ENCODE results near the gene PARD6G.

The PARD6G gene

DNA sequence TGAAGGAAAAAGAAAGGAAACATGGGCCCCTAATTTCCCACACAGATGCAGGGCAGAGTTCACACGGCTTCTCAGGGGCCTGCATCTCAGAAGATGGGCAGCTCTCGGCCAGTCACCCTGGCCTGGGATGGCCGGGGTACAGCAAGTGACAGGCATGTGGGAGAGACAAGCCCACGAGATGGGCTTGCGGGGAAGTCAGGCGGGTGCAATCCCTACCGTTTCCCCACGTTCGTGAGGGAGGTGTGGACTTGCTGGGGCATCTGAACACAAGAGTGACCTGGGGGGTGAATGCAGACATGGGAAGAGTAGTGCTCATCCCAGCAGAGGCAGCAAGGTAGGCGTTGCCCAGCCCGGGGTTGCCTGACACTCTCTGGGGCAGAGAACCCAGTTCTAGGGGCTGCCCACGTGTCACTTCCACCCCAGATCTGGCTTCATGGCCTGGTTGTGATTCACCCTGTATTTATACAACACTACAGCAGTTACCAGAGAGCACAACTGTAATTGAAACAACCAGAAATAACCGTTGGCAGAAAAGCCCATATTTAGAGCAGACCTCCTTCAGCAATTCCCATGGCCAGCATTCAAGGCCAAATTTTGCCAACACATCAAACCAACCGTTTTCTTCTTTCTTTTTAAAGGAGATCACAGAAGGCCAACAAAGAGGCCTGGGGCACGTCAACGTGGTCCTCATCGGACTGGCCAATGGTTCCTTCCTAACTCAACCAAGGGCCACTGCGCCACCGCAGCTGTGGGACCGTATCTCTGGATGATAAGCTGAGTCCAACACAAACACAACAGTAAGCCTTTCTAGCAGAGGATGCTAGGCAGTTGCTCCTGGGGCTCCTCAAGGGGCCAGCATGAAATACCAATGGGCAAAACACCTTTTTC, 58.4 kb downstream of the PARD6G start:
- no peak for DNase-seq

DNA sequence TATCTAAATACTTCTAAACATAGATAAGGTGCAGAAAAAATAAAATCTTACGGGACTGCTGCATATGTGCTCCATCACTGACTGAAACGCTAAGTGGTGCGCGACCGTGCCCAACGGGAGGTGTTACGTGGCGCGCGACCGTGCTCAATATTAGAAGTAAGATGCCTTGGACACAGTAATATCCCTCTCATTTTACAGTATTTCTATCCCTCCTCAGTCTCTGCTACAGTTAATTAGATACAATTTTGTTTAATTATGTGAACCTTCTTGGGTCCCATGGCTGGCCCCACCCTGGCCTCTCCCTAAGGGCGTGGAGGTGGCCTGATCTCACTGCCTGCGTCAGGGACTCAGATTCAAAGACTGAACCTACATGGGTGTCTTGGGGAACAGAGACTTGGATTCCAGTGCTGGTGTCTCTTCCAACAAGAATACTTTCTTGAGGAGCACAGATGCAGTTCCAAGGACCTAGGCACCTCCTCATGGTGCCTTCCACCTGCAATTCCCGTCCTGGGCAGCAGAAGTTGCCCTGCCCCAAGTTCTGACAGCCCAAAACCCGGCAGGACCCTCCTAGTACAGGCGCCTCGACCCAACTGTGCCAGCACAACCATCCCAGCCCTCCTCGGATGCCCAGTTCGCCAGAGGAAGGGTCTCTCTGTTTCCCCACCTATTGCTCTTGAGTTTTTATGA, 59.2 kb downstream of the PARD6G start:
- DNase-seq, result no peak

DNA sequence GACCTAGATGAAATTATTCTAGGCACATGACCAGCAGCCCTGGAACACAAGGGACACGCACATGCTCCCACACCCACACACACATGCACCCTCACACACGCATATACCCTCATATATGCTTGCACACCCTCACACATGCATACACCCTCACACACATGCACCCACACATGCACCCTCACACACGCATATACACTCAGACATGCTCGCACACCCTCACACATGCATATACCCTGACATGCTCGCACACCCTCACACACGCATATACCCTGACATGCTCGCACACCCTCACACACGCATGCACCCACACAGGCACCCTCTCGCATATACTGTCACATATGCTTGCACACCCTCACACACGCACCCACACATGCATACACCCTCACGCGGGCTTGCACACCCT, 61.8 kb downstream of the PARD6G start:
- DNase-seq, result no peak

DNA sequence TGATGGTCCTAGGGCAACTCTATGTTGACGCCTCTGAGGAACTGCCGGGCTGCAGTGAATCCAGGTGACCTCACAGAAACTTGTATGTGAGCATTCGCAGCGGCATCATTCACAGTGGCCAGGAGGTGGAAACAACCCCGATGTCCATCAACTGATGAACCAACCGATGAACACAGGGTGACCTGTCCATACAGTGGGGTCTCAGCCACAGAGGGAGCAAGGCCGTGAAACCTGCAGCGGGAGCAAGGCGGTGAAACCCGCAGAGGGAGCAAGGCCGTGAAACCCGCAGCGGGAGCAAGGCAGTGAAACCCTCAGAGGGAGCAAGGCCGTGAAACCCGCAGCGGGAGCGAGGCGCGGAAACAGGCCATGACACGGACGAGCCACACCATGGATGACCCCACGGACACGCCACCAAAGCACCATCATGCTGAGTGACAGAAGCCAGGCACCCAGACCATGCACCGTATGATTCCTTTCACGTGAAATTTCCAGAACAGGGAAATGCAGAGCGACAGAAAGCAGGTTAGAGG, 63.0 kb downstream of the PARD6G start:
- no peak for DNase-seq

DNA sequence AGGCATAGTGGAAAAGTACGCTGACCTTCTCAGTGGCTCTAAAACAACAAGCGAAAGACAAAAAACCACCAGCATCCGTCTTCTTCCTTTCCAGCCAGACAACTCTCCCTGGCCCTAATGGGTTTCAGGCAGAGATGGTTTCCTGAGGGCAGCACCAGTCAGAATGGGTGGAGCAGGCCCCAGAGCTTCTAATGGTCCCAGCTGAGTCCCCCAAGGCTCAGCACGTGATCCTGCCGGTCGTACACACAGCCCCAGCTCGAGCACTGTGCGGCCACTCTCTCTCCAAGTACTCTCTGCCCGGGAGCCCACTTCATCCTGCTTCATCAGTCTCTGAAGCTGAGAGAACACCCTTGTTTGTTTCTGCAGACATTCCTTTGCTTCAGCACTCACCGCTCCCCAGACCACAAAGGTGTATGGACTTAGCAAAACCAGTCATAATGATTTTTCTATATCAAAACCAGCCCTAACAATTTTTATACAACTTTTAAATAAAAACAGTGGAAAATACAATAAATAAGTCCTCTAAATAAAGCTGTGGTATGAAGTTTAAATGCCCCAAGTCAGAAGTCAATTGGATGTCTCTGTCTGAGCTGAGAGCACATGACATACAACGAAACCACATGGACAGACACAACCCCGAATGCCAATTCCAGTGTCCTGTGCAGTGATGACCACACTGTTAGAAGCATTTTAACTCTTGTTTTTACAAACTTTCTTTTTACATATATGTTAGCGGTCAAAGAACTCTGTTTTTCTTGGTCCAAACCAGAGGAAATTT, 63.9 kb downstream of the PARD6G start:
- no peak for DNase-seq

DNA sequence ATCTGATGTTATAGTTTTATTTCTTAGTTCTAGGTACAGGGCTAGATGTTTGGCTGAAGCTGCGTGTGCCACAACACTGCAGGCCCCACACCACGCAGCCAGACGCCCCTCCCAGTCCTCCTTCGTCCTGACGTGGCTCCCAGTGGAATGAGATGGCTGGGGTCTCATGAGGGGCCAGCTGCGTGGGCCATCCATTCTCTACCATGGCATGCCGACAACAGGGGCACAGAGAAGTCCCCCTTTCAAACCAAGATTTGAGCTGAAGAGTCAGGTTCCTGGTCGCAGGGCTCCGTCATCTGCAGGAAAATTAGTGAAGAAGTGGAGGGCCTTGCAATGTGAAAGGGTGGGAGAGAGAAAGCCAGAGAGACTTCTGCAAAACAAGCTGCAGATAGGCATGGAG, 64.5 kb downstream of the PARD6G start:
- no peak for DNase-seq

DNA sequence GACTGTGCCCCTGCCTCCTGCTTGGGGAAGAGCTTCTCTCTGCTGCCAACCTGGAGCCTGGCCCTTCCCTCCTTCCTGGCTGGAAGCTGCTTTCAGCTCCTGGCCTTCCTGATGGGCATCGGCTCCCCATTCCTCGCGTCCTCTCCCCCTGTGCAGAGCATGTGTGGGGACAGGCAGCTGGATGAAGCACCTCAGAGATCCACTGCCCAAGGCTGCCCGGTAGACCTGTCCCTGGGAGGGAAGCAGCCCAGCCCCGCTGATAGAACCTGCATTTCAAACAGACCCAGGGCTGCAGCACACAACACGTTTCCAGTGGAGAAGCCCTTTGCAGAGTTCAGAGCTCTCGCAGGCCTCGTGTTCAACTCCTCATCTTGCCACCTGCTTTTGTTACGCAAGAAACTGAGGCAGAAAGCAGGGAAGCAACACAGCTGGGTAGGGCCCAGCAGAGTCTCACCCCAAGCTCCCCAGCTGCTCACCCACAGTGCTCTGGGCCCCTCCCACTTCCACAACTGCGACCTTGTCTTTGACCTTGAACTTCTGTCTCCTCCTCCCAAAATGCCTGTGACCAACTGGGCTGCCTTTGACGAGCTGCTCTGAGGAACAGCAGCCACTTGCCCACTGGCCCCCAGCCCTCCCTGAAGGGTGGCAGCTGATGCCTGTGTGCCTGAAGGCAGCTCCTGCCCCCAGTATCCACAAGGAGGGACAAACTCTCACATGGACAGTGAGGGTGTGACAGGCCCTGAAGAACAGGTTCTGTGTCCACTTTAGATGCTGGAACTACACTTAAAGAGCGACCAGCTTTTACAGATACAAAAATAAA, 65.5 kb downstream of the PARD6G start:
- DNase-seq, result no peak

DNA sequence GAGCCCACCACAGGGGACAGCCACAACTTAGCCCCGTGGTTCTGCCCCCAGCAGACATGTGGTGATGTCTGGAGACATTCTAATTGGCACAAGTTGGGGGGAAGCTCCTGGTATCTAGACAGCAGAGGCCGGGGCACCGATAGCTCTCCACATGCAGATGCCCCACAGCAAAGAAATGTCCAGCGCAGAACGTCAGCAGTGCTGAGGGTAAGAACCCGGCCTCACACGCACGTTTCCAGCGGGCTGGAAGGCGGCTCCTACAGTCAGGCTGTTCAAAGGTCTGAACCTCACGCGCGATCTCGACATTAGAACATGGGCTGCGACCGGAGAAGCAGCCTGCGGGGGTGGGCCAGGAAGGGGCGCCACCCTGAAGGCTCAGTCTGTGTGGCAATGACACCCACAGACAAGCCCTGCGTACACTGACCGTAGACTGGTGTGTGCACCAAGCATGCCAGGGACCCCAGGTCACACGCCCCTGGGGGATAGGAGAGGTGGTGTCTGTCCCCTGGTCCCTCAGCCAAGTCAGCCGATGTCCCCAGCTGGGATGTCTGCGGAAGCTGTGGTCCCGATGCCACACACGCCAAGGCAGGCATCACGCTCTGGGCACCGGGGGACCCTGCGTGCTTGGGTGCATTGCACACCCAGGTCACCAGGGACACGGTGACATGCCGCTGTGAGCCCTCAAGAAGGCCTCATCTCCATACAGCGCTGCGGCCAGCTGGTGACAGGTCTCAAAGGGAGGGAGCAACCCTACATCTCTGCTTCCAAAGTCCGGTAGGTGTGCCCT, 66.3 kb downstream of the PARD6G start:
- DNase-seq, result no peak

DNA sequence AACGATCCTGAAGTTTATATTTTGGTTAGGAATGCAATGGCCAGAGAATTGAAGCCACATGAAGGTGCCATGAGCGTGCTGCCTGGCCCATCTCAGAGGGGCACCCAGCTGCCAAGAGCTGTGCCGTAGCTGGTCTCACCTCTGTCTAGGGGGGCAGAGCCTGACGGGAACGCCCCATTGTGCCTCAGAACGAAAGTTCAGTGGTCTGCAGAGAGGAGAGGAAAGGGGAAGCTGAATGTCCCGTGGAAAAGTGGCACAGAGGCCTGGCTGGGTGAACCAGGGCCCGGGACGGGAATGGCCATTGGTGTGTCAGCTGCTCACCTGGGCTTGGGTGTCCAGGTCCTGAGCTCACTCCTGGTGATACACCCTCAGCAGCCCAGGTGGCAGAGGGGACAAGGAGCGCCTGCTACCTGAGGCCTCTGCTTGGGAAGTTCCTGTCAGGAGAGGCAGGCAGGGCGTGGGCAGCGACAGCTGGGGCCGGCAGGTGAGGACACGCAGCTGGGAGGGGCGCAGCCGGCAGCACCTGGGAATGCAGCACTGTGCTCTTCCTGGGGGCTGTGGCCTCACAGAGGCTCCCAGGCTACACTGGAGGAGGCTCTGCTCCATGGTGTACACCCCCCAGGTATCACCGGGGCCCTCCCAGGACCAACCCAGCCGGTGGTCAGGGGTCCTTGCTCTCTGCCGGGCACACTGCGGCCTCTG, 67.3 kb downstream of the PARD6G start:
- no peak for DNase-seq

DNA sequence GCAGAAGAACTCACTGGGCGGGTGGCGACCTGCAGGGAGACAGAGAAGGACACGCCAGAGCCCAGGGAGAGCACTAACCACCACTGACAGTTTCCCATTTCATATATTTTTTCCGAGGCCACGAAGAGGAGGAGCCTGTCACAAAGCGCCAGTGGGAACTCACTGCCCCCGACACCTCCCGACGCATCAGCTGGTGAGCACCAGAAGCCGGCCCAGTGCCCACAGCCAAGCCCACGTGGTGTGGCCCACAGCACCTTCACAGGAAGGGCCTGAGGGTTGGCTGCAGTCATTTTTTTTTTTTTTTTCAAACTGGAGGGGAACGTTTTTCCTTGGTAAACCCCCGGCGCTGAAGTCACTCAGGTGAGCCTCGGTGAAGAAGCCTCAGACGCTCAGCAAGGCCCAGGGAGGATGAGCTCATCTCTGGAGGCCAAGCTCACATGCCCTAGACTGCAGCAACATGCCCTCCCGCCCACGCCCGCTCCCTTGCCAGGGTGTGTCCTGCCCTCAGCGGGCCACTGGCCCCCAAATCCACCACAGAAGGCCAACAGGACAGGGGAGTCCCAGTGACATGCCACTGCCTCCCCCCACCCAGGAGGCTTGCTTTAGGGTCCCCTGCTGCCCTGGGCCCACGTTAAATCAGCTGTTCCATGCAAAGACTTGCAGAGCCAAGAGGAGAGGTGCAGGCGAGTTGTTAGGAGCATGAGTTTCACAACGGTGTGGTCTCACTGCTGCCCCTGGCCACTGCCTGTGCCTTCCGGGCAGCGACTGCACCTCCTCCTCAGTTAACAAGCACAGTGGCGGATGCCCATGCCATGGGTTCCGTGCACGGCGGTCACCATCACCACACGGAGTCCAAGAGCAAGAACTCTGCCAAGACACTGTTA, 68.1 kb downstream of the PARD6G start:
- DNase-seq, result no peak

DNA sequence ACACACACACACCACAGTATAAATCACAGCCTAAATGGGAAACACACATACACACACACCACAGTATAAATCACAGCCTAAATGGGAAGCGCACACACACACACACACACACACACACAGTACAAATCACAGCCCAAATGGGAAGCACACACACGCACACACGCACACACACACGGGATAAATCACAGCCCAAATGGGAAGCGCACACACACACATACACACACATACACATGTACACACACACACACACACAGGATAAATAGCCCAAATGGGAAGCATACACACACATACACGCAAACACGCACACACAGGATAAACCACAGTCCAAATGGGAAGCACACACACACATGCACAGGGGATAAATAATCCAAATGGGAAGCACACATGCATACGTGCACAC, 70.2 kb downstream of the PARD6G start:
- DNase-seq, result no peak

DNA sequence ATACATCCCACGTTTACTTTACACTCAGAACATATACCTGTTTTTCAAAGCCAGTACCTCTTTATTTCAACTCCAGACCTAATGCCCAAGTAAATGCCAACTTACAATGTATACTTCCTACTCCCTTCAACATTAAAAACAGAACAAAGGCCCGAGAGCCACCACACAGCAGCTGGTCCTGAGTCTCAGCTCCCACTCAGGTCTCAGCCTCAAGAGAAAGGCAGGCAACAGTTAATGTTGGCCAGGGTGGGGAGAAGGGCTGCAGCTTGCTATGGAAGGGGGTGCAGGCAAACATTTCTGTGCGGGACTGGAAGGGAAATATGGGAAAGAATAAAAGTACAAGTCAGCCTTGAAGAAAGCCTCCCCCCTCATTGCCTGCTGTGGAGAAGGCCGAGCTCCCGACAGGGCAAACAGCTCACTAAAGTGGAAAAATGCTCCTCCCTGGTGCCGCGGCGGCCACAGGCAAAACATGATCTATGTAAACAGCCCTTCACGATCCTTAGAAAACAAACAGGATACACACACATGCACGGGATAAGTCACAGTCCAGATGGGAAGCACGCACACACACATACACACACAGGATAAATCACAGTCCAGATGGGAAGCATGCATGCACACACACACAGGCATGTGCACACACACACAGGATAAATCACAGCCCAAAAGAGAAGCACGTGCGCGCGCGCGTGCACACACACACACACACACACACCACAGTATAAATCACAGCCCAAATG, 70.8 kb downstream of the PARD6G start:
- DNase-seq, result no peak

DNA sequence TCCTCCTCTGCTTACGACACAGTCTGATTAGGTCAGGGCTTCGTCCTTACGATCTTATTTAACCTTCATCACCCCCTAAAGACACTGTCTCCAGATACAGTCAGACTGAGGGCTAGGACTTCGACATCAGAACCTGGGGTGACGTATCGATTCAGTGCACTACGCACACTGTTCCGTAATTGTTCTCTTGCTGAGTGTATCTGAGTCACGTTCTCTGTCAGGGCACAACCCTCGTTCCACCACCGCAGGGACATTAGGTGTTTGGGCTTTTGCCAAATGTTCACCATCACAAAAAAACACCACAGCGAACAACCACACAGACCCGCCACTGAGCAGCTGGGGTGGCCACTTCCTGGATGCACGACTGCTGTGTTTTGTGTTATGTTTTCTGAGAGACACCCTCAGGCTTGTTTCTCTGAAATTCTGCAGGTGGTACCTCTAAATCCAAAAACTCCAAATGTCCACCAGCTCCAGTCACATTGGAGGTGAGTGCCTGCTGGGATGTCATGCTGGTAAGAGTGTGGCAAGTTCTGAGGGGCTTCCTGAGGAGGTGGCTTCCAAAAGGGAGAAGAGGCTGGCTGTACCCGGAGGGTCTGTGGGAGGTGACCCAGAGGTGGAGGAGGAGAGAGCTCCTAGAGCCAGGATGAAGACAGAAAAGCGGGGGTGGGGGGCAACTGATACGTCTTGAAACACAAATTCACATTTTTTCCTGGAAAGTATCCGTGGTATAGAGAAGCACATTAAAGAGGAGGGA, 71.7 kb downstream of the PARD6G start:
- no peak for DNase-seq

DNA sequence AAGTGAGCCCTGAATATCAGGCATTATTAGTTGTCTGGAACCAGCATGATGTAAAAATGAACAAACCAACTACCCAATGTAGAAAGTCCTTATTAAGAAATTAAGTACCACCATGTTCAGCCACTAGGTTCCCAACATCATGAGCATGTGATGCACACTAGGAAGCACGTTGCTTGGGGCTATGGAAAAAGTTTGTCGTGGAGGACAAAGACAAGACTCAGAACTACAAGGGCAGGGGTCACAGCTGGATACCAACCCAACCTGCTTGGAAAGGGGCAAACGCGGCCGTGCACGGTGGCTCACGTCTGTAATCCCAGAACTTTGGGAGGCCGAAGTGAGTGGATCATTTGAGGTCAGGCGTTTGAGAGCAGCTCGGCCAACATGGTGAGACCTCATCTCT, 74.3 kb downstream of the PARD6G start:
- no peak for DNase-seq

DNA sequence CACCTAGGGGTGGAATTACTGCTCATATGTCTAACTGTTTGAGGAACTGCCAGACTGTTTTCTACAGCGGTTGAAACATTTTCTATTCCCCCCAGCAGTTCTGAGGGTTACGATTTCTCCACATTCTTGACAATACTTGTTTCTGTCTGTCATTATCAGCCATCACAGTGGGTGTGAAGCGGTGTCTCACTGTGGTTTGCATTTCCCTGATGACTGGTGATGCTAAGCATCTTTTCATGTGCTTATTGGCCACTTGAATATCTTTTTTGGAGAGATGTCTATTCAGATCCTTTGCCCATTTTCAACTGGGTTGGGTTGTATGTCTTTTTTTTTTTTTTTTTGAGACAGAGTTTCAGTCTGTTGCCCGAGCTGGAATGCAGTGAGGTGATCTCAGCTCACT, 75.3 kb downstream of the PARD6G start:
- DNase-seq, result no peak

DNA sequence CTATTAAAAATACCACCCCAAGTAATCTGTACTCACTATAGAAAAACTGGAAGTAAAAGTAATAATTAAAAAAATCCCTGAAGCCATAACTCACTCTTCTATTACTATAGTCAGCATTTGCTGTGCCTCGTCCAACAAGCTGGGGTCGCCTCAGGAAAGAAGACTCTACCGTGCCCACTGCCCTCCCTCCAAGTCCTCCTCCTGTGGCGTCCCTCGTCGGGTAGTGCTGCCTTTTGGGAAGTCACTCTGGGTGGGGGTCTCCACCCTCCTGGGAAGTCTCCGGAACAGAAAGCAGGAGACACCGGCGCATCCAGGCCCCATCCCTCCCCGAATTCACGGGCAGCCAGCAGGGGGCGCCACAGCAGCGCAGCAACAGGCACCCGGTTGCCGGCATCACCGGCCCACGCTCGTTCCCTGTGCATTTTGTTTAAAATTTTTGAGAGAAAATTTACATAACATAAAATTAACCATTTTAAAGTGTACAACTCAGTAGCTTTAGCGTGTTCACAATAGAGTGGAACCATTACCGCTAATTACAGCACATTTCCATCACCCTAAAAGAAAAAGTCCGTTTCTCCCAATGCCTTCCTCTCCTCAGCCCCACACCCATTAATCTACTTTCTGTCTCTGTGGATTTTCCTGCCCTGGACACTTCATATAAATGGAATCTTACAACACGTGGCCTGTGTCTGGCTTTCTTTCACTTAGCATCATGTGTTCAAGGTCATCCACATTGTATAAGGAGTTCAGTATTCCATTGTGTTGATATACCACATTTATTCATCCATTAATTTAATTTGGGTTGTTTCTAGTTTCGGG, 76.1 kb downstream of the PARD6G start:
- no peak for DNase-seq

DNA sequence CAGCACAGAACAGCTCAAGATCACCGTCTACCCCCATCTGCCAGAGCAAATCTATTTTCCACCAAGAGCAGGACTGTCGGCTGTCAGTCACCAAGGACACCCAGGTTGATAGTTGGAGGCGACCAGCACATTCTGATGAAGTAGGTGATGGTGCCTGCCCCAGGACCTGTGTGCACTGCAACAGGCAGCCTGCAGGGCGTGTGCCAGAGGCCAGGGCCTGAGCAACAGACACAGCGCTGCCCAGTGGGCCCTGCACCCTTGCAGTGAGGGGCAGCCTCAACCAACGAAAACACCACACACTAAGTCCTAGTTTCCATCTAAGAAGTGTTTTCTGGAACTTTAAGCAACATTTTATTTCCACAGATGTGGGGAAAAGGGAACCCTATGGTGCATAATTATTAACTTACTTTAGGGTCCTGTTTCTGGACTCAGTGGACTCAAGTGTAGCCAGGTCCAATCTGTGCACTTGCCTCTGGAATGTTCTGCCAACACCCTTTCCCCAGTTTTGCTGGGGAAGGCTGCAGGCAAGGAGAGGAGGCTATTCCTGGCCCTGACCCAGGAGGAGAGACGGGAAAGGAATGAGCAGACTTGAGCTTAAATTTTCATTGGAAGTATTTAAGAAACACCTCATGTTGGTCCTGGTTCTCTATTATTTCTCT, 76.8 kb downstream of the PARD6G start:
- DNase-seq, result no peak
